HK-2 (cell line): ENCODE data around the gene RNF2.

ENCODE experiments used
- DNase-seq: peaks from one replicate; pipeline ENCODE4 v3.0.0-alpha.2; 2018; ENCODE audit not compliant: unreplicated experiment

The RNF2 gene

DNA sequence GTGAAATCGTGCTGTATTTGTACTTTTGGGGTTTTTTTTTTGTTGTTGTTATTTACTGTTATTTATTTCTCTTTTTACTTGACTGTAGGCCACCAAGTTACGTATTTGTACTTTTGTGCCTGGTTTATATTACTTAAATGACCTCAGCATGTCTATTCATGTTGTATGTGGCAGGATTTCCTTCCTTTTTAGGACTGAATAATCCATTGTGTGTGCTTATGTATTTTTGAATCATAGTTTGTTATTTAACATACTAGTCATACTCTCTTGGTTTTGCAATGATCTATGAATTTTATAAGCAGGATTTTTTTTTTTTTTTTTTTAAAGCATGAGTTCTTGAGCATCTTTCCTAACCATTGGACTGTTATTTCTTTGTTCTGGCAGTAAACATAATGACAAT, 51.2 kb downstream of the RNF2 start:
- DNase-seq = no peak

DNA sequence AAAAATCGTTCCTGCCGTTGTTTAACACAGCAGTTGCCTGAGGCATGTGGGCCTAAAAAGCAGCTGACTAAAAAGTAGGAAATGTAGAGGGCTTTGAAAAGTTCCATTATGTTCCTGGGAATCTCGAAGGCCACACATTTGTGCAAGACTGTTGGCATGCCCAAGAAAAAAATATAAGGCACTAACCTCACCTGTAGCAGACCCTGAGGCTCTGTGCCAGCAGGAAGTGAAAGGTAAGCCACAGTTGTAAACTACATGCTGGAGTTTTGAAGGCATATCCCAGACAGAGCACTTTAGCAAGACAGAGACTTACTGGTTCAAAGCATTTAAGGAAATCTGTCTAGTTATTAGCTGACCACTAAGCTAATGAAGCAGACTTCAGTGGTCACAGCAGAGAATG, 58.7 kb downstream of the RNF2 start:
- DNase-seq = no peak

DNA sequence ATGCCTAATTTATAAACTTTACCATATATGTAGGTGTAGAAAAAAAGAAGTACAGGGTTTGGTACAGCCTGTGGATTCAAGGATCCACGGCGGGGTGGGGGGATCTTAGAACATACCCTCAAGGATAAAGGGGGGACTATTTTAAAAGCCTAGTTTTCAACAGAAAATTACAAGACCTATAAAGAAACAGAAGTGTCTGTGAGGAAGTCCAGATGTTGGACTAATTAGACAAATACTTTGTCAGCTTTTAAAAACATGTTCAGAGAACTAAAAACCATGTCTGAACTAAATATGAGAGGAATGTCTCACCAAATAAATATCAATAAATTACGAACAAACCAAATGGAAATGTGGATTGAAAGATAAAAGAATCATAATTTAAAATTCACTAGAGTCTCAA, 59.8 kb downstream of the RNF2 start:
- no peak for DNase-seq

DNA sequence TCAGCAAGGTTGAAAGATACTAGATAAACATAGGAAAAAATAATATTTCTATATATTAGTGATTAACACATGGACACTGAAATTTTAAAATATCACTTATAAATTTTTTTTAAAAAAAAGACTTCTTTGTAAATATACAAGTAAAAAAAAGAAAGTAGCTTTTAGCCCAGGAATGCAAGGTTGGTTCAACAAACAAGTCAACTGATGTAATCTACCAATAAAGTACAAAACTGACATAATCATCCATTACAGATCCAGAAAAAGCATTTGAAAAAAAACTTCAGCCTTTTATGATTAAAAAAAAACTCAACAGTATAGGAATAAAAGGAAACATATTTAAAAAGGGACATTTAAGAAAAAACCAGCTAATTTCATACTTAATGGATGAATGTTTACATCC, 63.0 kb downstream of the RNF2 start:
- DNase-seq = no peak

GRCh38 chr1:185110145-185110544, 64.8 kb downstream of the RNF2 start:
- DNase-seq = no peak

DNA sequence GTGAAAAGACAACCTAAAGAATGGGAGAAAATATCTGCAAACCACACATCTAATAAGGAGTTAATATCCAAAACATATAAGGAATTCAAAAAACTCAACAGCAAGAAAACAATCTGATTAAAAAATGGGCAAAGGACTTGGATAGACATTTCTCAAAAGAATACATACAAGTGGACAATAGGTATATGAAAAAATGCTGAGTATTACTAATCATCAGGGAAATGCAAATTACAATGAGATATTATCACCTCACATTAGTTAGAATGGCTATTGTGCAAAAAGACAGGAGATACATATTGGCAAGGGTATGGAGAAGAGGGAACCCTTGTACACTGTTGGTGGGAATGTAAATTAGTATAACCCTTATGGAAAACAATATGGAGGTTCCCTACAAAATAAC, 66.5 kb downstream of the RNF2 start:
- DNase-seq = no peak

GRCh38 chr1:185112356-185112755, 67.0 kb downstream of the RNF2 start:
- DNase-seq = no peak

GRCh38 chr1:185129708-185130107, 84.3 kb downstream of the RNF2 start:
- no peak for DNase-seq

DNA sequence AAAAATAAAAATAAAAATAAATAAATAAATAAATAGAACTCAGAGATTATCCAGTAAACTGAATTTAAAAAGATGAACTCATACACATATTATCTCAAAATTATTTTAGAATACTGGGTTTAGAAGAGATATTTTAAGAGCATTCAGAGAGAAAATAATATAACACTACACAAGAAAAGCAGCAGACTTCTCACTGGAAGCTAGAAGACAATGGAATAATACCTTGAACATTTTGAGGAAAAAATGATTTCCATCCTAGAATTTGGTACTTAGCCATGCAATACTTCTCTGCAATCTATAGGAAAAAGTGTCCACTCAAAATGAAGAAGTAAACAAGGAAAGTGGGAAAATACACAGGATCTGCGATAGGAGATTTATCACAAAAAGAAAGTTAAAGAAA, 87.2 kb downstream of the RNF2 start:
- DNase-seq = no peak

GRCh38 chr1:185137896-185138545, 92.7 kb downstream of the RNF2 start:
- no peak for DNase-seq

DNA sequence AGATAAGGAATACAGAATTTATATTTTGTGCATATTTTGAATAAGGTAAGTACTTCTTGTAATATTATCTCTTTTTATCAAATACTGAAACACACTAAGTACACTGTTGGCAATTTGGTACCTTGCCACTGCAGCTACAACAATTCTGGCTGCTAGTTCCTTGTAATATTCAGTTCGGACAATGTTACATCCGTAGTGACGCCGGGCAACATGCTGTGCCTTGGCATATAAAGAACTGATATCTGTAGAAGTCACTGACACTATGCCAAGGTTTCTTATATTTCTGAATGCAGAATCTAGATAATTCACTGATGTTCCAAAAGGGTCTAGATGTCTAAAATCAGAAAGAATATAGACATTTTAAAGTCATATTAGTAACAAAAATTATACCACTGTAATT, 93.9 kb downstream of the RNF2 start:
- no peak for DNase-seq

- no peak for DNase-seq
Measured at GRCh38 chr1:185144233-185144632, 98.9 kb downstream of the RNF2 start.

DNA sequence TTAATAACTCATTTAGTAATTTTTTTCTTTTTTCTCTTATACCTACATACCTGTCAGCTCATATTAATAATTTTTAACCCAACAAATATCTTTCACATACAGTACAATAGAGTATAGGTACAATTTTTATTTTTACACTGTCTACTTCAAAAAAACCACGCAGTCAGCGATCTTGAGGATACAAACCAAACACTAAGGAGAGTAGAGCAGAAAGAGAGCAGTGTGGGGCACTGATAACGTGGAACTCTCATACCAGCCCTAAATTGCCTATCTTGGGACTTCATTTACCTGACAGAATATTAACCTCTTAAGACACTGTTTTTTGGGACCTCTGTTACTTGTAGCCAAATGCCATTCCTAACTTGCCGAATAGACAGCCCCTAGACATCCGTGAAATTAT, 105.9 kb downstream of the RNF2 start:
- DNase-seq = no peak
